HepG2 (cell line): ENCODE data around the gene SH3D19. TPM values are rescaled to one million over a fixed set of nuclear protein-coding genes. Genes with fewer than 3 reads are reported as not detected.

Experiments used
- ATAC-seq: fragments of 200-7000 bp; cut with Tn5 transposase; 3 replicates; pipeline ENCODE4 v1.9.1; 2020; ENCODE audit warnings: mild to moderate bottlenecking, moderate library complexity
- BruUV-seq: library from RNA; stranded (reverse); fragments of 400-500 nt; replicated peaks from 2 replicates; lab custom pipeline; 2021; lab: Mats Ljungman, UMichigan
- CTCF ChIA-PET: fragments of 300-600 bp; formaldehyde crosslinking; extraction: SDS; loops from one replicate; lab custom pipeline; 2021; ENCODE audit warnings: low total read pairs, inconsistent platforms, low intra/inter-chr PET ratio; lab: Yijun Ruan, JAX
- POLR2A ChIA-PET: fragments of 350-600 bp; sonication (Branson Sonifier 250); formaldehyde crosslinking; loops from one replicate; lab custom pipeline; 2020; ENCODE audit warnings: antibody characterized with exemption, inconsistent platforms; lab: Yijun Ruan, JAX
- DNase-seq: peaks from one replicate; pipeline ENCODE4 v3.0.0-alpha.2; 2015; ENCODE audit warnings: low spot score
- FAIRE-seq: peaks from 3 replicates; lab custom pipeline; 2011; peaks lifted over from hg19 to GRCh38; lab: Jason Lieb, UNC
- H2AFZ ChIP-seq: one replicate; pipeline ENCODE4 v1.6.1; 2011; ENCODE audit warnings: low read length, inconsistent platforms
- H3K27ac ChIP-seq: fragments of 300-600 bp; 3 replicates; pipeline ENCODE4 v1.8.0; 2011; ENCODE audit warnings: mixed run types, mild to moderate bottlenecking, mixed read lengths, low read length, inconsistent platforms; ENCODE audit not compliant: insufficient read depth; ENCODE audit errors: extremely low read length
- H3K27me3 ChIP-seq, 2 experiments: fragments of 200-600 bp in 1 of 2; 2 replicates in 1 of 2; 3 replicates in 1 of 2; pipeline versions ENCODE4 v1.6.0 to v1.8.0; 2011; ENCODE audit warnings: low read length in 2 of 2, mild to moderate bottlenecking in 2 of 2, moderate library complexity in 2 of 2, inconsistent platforms in 1 of 2; ENCODE audit not compliant: insufficient read depth in 2 of 2, control insufficient read depth in 1 of 2
- H3K36me3 ChIP-seq, 2 experiments: fragments of 200-600 bp in 1 of 2; replicated peaks in 1 of 2; 2 replicates in 1 of 2; 3 replicates in 1 of 2; pipeline versions ENCODE4 v1.5.1 to v1.8.0; 2011; ENCODE audit warnings: low read length in 2 of 2, inconsistent platforms in 1 of 2; ENCODE audit not compliant: insufficient read depth in 2 of 2, control insufficient read depth in 1 of 2
- H3K4me1 ChIP-seq: 2 replicates; pipeline ENCODE4 v1.5.1; 2012; ENCODE audit warnings: low read length, inconsistent platforms; ENCODE audit not compliant: insufficient read depth
- H3K4me2 ChIP-seq: 2 replicates; pipeline ENCODE4 v1.6.0; 2011; ENCODE audit warnings: low read depth, low read length, inconsistent platforms
- H3K4me3 ChIP-seq, 3 experiments: fragments of 200-600 bp in 1 of 3; sonication (generic), shearing (Covaris generic) in 1 of 3; replicated peaks in 1 of 3; 2 replicates each; pipeline ENCODE4 v1.5.1; 2011 to 2016; ENCODE audit warnings: low read length in 3 of 3, inconsistent platforms in 2 of 3, low read depth in 2 of 3, mild to moderate bottlenecking in 2 of 3, control low read depth in 1 of 3, mixed read lengths in 1 of 3; ENCODE audit not compliant: insufficient read depth in 1 of 3
- H3K79me2 ChIP-seq: one replicate; pipeline ENCODE4 v1.6.1; 2011; ENCODE audit warnings: low read length, inconsistent platforms; ENCODE audit not compliant: insufficient read depth
- H3K9ac ChIP-seq: 2 replicates; pipeline ENCODE4 v1.6.0; 2011; ENCODE audit warnings: mild to moderate bottlenecking, low read depth, low read length, inconsistent platforms; ENCODE audit not compliant: insufficient read depth
- H3K9me3 ChIP-seq: 2 replicates; pipeline ENCODE4 v1.5.1; 2012; ENCODE audit warnings: mild to moderate bottlenecking, low read length
- H4K20me1 ChIP-seq: 2 replicates; pipeline ENCODE4 v1.6.0; 2011; ENCODE audit warnings: inconsistent platforms, mild to moderate bottlenecking, low read length, moderate library complexity; ENCODE audit not compliant: insufficient read depth
- ARHGAP35 ChIP-seq: sonication (generic); formaldehyde crosslinking; IDR thresholded peaks from 2 replicates; pipeline ENCODE4 v1.9.0; 2022; ENCODE audit warnings: mild to moderate bottlenecking, inconsistent platforms, moderate library complexity, missing genetic modification reagents, borderline replicate concordance
- HNRNPK ChIP-seq: fragments of 200-400 bp; formaldehyde crosslinking; IDR thresholded peaks from 2 replicates; pipeline ENCODE4 v1.6.1; 2018; ENCODE audit warnings: low read length, low read depth, moderate library complexity, mild to moderate bottlenecking; ENCODE audit not compliant: poor library complexity, severe bottlenecking
- HOXA9 ChIP-seq: sonication (generic); formaldehyde crosslinking; IDR thresholded peaks from 2 replicates; pipeline ENCODE4 v1.8.1; 2022; ENCODE audit warnings: missing genetic modification reagents, mild to moderate bottlenecking, moderate library complexity, borderline replicate concordance
- MAFK ChIP-seq, 2 experiments: IDR thresholded peaks in 1 of 2; conservative IDR thresholded peaks in 1 of 2; 2 replicates each; pipeline ENCODE4 v1.6.1; 2011; ENCODE audit warnings: improper control_type of control experiment in 2 of 2, low read length in 2 of 2
- REL ChIP-seq: sonication (generic); formaldehyde crosslinking; conservative IDR thresholded peaks from 2 replicates; pipeline ENCODE4 v1.8.0; 2022; ENCODE audit warnings: mild to moderate bottlenecking, missing genetic modification reagents, moderate library complexity
- ZFP90 ChIP-seq: sonication (generic); formaldehyde crosslinking; IDR thresholded peaks from 2 replicates; pipeline ENCODE4 v1.8.0; 2022; ENCODE audit warnings: missing genetic modification reagents, mild to moderate bottlenecking, inconsistent platforms, borderline replicate concordance
- WGBS: methylation state at CpG from one replicate; pipeline ENCODE4 v1.1.6; 2017; ENCODE audit warnings: low lambda C conversion rate; 5-methylcytosine and 5-hydroxymethylcytosine counted together
- in situ Hi-C: cut with HindIII; loops from 2 replicates; pipeline ENCODE4 v1.10.0; 2017; ENCODE audit warnings: low pct_unique_long_range_greater_than_20kb; ENCODE audit not compliant: extremely low pct_ligation_motif_present
- intact Hi-C: fragments of 100-400 bp; cut with micrococcal nuclease; formaldehyde crosslinking; loops from one replicate; pipeline ENCODE4 v1.10.0; 2022; ENCODE audit not compliant: unreplicated experiment
- polyA plus RNA-seq, 8 experiments: library from polyadenylated mRNA; depleted of rRNA in 3 of 8; stranded (reverse) in 7 of 8; unstranded in 1 of 8; fragments of >200 nt; fragmentation: Illumina TruSeq in 4 of 8; extraction: Trizol in 4 of 8; gene quantifications; 2 replicates each; pipeline versions ENCODE4 v1.2.1 to v1.2.3, GENCODE V29; 2011 to 2016; ENCODE audit warnings: low read depth in 4 of 8, missing spikeins in 1 of 8, mixed read lengths in 1 of 8; ENCODE audit not compliant: insufficient read depth in 1 of 8
- total RNA-seq, 5 experiments: library from RNA; depleted of rRNA; stranded (reverse); fragments of >200 nt; fragmentation: Illumina TruSeq; extraction: Trizol; gene quantifications; 2 replicates each; pipeline ENCODE4 v1.2.3, GENCODE V29; 2016; ENCODE audit warnings: low read depth in 1 of 5

Gene SH3D19
- total and polyA plus RNA-seq, 2 of the 13 experiments (the other 11 are each of a cell fraction or from before 2014, with no cell fraction given), result 31.2 to 38.0 TPM

GRCh38 chr4:151166636-151167035, 158.8 kb downstream of the SH3D19 start (continued):
- TF ChIP-seq MAFK (conservative IDR thresholded peaks at IDR 0.05 in 1 of 2, IDR thresholded peaks at IDR 0.05 in 1 of 2; ENCODE audit: low read length in 2 of 2) (no peak), HOXA9 (CRISPR knock-in tag) (no peak), REL (no peak), ZFP90 (CRISPR knock-in tag) (no peak)

- Histone ChIP-seq H3K9ac (no peak overlapping the region), H3K4me3 (no peak overlapping the region), H3K4me1 (no peaks in the 10 kb centered on the region), H3K27ac (no peak overlapping the region), H3K4me2 (no peak overlapping the region), H2AFZ (no peak overlapping the region), H3K36me3 (peaks cover 21 to 57% of the 10 kb centered on the region in 2 experiments), H3K9me3 (no peaks in the 10 kb centered on the region), H3K79me2 (no peaks in the 10 kb centered on the region), H4K20me1 (no peaks in the 10 kb centered on the region), H3K27me3 (no peaks in the 10 kb centered on the region)
- ATAC-seq, result no peak
- intact Hi-C loops, result no loop called here
- 97% methylated on average over 10 of the region's 10 CpGs for WGBS
- no peak for FAIRE-seq
- POLR2A ChIA-PET, result no interaction called here
- no peak for DNase-seq
- TF ChIP-seq ARHGAP35 (CRISPR knock-in tag) (no peak), HNRNPK (peak; percentile 79), REL (no peak)
- in situ Hi-C loops, result no loop called here
- BruUV-seq, result no TSS peak
- CTCF ChIA-PET, result no interaction called here
Measured at GRCh38 chr4:151165205-151166000, 160.0 kb downstream of the SH3D19 start.
